ENCODE measurements around the gene RBMS1. TPM values are rescaled to one million over a fixed set of nuclear protein-coding genes. Genes with fewer than 3 reads are reported as not detected.

Gene RBMS1
- total and polyA plus RNA-seq, 2 of the 13 experiments (the other 11 are each of a cell fraction or from before 2014, with no cell fraction given) = 55.5 to 110 TPM

- no peak for TF ChIP-seq ZBTB40 (IDR thresholded peaks at IDR 0.05)
- TF ChIP-seq ZBTB40 (CRISPR knock-in tag; IDR thresholded peaks at IDR 0.05) = no peak
- no peak for TF ChIP-seq ZNF878 (CRISPR knock-in tag; IDR thresholded peaks at IDR 0.05)
- TF ChIP-seq ZNF343 (CRISPR knock-in tag; IDR thresholded peaks at IDR 0.05) = no peak
- no peak for TF ChIP-seq ZNF749 (CRISPR knock-in tag; IDR thresholded peaks at IDR 0.05; ENCODE audit: borderline replicate concordance)
- 0 out of 2 replicates have a peak, but pooled peaks have one; percentile 19 for TF ChIP-seq ZNF670 (CRISPR knock-in tag; IDR thresholded peaks at IDR 0.05; ENCODE audit: borderline replicate concordance)
- no peak for TF ChIP-seq NCOR1 (IDR thresholded peaks at IDR 0.05; ENCODE audit: borderline replicate concordance, low read length)
- TF ChIP-seq MYC (CRISPR knock-in tag; IDR thresholded peaks at IDR 0.05; ENCODE audit: borderline replicate concordance) = no peak
- TF ChIP-seq ZNF138 (CRISPR knock-in tag; IDR thresholded peaks at IDR 0.05; ENCODE audit: low read depth) = no peak
- TF ChIP-seq GATAD2A (CRISPR knock-in tag; IDR thresholded peaks at IDR 0.05) = 0 out of 2 replicates have a peak, but pooled peaks have one; percentile 23
- no peak for TF ChIP-seq ZNF589 (CRISPR knock-in tag; conservative IDR thresholded peaks at IDR 0.05)
- TF ChIP-seq NFRKB (IDR thresholded peaks at IDR 0.05) = no peak
- TF ChIP-seq ATF4 (CRISPR knock-in tag; IDR thresholded peaks at IDR 0.05) = no peak
- TF ChIP-seq ZNF512B (CRISPR knock-in tag; IDR thresholded peaks at IDR 0.05; ENCODE audit: borderline replicate concordance) = 0 out of 2 replicates have a peak, but pooled peaks have one; percentile 34
- TF ChIP-seq NCOA5 (CRISPR knock-in tag; IDR thresholded peaks at IDR 0.05) = no peak
- TF ChIP-seq RARA (CRISPR knock-in tag; IDR thresholded peaks at IDR 0.05) = 0 out of 2 replicates have a peak, but pooled peaks have one; percentile 35
- no peak for TF ChIP-seq SYNCRIP (IDR thresholded peaks at IDR 0.05; ENCODE audit: insufficient read depth, low read depth, low read length)
- TF ChIP-seq PITX1 (CRISPR knock-in tag; IDR thresholded peaks at IDR 0.05) = 0 out of 2 replicates have a peak, but pooled peaks have one; percentile 29
Measured at GRCh38 chr2:160506371-160507045, 12.9 kb upstream of the RBMS1 start (continued).

Measured in HepG2 (cell line).